Tibial nerve (tissue), 4 donors: ENCODE measurements around the gene CGB2. TPM values are rescaled to one million over a fixed set of nuclear protein-coding genes. Genes with fewer than 3 reads are reported as not detected.
"Not testable (repeated sequence)": the region's sequence is repeated elsewhere in the genome, so short reads cannot be mapped to it uniquely, and the experiment has no call there.

Experiments used
- DNase-seq, 2 donors: peaks; one replicate each; pipeline ENCODE4 v3.0.0-alpha.2; 2019; ENCODE audit warnings: low spot score in 2 of 2
- H3K27ac ChIP-seq, 4 donors: fragments of 200-600 bp; sonication (generic) in 3 of 4; one replicate each; pipeline ENCODE4 v1.5.1; 2017 to 2019; ENCODE audit warnings: mild to moderate bottlenecking in 1 of 4
- H3K27me3 ChIP-seq, 2 donors: fragments of 200-600 bp; sonication (generic) in 1 of 2; one replicate each; pipeline versions ENCODE4 v1.5.1 to v1.6.0; 2017 to 2019
- H3K36me3 ChIP-seq, 3 donors: fragments of 200-600 bp; sonication (generic); one replicate each; pipeline ENCODE4 v1.5.1; 2018 to 2019
- H3K4me1 ChIP-seq, 4 donors: fragments of 200-600 bp; sonication (generic) in 3 of 4; one replicate each; pipeline ENCODE4 v1.5.1; 2017 to 2019
- H3K4me3 ChIP-seq, 4 donors: fragments of 200-600 bp; sonication (generic) in 3 of 4; one replicate each; pipeline ENCODE4 v1.5.1; 2017 to 2019; ENCODE audit warnings: mild to moderate bottlenecking in 1 of 4, moderate library complexity in 1 of 4
- H3K9me3 ChIP-seq, 4 donors: fragments of 200-600 bp; sonication (generic) in 3 of 4; one replicate each; pipeline ENCODE4 v1.5.1; 2017 to 2019
- EP300 ChIP-seq, 2 donors: sonication (generic); formaldehyde crosslinking; IDR thresholded peaks; one replicate each; pipeline ENCODE4 v1.6.1; 2017; ENCODE audit warnings: antibody characterized with exemption in 2 of 2, mild to moderate bottlenecking in 1 of 2
- POLR2A ChIP-seq, 2 donors: fragments of 450-650 bp; IDR thresholded peaks; one replicate each; pipeline ENCODE4 v1.6.1; 2017; ENCODE audit warnings: antibody characterized with exemption in 2 of 2, mild to moderate bottlenecking in 2 of 2, moderate library complexity in 2 of 2
- WGBS, 2 donors: methylation state at CpG; one replicate each; pipeline ENCODE4 v1.1.5; 2018; 5-methylcytosine and 5-hydroxymethylcytosine counted together
- total RNA-seq, 4 donors: library from RNA; depleted of rRNA; stranded (reverse); fragments of >200 nt; gene quantifications; one replicate each; pipeline ENCODE4 v1.1.0, GENCODE V29; 2016
- TF ChIP-seq, protein P1 (sequence below), 5 experiments: fragments of 200-600 bp in 3 of 5; fragments of 450-650 bp in 2 of 5; sonication (generic) in 3 of 5; IDR thresholded peaks; one replicate each; pipeline ENCODE4 v1.5.1; 2016 to 2019; ENCODE audit warnings: antibody characterized with exemption in 5 of 5, mild to moderate bottlenecking in 3 of 5, moderate library complexity in 2 of 5

The CGB2 gene
- total RNA-seq = not detected

DNA sequence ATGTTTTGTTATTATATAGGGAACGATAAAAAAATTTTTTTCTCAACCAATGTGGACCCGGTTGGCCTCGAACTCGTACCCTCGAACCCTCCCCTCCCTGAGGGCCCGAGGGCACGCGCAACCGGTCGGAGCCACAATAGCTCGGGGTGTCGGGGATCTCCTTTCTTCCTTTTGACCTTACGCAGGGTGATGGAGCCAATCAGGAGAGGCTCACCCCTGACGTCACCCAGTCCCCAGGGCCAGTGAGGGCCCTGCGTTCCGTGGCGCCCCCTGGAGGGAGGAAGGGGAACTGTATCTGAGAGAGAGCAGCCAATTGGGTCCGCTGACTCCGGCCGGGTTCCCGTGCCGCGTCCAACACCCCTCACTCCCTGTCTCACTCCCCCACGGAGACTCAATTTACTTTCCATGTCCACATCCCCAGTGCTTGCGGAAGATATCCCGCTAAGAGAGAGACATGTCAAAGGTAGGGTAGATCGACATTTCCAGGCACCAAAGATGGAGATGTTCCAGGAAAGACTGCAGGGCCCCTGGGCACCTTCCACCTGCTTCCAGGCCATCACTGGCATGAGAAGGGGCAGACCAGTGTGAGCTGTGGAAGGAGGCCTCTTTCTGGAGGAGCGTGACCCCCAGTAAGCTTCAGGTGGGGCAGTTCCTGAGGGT is at the start of gene CGB2:
TSS of gene CGB2 (plus strand) at position 249 of the 660 bp plus-strand sequence. CDS start at position 455, 206 bp downstream.
- H3K27me3 ChIP-seq, H3K9me3 ChIP-seq, H3K4me1 ChIP-seq, H3K36me3 ChIP-seq, DNase-seq, H3K4me3 ChIP-seq, H3K27ac ChIP-seq: not testable (repeated sequence)
- 15 to 28% methylated on average over 26 to 27 of the region's 28 CpGs for WGBS, 2 donors
- TF ChIP-seq, protein P1, sequence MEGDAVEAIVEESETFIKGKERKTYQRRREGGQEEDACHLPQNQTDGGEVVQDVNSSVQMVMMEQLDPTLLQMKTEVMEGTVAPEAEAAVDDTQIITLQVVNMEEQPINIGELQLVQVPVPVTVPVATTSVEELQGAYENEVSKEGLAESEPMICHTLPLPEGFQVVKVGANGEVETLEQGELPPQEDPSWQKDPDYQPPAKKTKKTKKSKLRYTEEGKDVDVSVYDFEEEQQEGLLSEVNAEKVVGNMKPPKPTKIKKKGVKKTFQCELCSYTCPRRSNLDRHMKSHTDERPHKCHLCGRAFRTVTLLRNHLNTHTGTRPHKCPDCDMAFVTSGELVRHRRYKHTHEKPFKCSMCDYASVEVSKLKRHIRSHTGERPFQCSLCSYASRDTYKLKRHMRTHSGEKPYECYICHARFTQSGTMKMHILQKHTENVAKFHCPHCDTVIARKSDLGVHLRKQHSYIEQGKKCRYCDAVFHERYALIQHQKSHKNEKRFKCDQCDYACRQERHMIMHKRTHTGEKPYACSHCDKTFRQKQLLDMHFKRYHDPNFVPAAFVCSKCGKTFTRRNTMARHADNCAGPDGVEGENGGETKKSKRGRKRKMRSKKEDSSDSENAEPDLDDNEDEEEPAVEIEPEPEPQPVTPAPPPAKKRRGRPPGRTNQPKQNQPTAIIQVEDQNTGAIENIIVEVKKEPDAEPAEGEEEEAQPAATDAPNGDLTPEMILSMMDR (IDR thresholded peaks at IDR 0.05) = peak in 2 of 5 experiments; percentile 6 to 9

DNA sequence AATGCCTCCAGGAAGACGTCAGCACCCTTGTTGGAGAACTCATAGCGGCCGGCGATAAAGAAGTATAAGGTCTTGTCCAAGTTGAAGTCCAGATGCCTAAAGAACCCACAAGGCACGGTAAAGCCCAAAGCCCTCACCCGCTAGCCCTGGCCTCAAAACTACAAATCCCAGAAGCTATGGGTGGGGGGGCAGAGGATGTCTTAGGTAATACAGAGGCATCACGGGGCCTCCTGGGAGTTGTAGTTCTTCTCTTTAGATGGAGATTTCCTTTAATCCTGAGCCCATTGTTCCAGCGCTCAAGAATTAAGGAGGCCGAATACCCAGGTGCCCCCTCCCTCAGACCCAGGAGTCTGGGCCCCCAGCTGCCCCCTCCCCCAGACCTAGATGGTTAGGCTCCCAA is 49.4 kb upstream of the CGB2 start:
- no peak for TF ChIP-seq POLR2A (IDR thresholded peaks at IDR 0.05)
- TF ChIP-seq, protein P1 (IDR thresholded peaks at IDR 0.05) = no peak
- TF ChIP-seq EP300 (IDR thresholded peaks at IDR 0.05) = no peak
- WGBS, 2 donors = 87 to 90% methylated on average over 9 of the region's 9 CpGs
- no peaks in the 10 kb centered on the region for H3K9me3 ChIP-seq
- H3K36me3 ChIP-seq = peaks cover 3 to 85% (median 20%) of the 10 kb centered on the region in 3 donors
- H3K27me3 ChIP-seq = no peaks in the 10 kb centered on the region
- H3K4me3 ChIP-seq = no peak overlapping the region
- peaks cover 0 to 12% (median 0%) of the 10 kb centered on the region in 4 donors for H3K4me1 ChIP-seq
- no peak overlapping the region for H3K27ac ChIP-seq
- DNase-seq = no peak

DNA sequence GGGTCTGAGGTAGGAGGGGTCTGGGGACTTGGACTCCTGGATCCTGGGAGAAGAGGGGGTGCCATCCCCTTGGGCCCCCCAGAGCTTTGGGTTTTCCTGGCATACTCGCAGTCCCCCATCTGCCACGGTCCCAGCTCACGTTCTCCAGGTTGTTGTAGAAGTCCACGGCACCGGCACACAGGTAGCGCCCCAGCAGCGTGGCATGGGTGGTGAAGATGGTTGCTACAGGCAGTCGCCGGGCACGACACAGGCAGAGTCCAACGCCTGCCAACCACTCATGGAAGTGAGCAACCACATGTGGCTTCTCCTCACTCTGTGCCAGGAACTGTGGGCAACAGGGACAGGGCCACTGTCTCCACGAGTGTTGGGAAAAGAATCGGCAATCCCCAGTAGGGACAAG is 46.0 kb upstream of the CGB2 start:
- TF ChIP-seq EP300 (IDR thresholded peaks at IDR 0.05) (no peak), POLR2A (IDR thresholded peaks at IDR 0.05) (no peak)
- TF ChIP-seq, protein P1 (IDR thresholded peaks at IDR 0.05) = no peak
- no peaks in the 10 kb centered on the region for H3K27me3 ChIP-seq

DNA sequence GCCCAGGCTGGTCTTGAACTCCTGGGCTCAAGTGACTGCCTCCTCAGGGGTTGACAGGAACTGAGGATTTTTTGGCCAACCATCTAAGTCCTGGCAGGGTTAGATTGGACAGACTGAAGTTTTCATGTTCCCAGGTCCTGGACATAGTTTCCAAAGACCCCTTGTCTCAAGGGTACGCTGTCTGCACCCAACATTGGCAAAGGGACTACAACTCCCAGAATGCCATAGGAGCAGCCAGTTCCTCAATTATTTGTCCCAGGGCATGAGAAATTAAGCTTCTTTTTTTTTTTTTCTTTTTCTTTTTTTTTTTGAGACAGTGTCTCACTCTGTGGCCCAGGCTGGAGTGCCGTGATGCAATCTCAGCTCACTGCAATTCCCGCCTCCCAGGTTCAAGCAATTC is 45.5 kb upstream of the CGB2 start:
- no peak overlapping the region for H3K27ac ChIP-seq
- peaks cover under 1 to 92% (median 24%) of the 10 kb centered on the region in 3 donors for H3K36me3 ChIP-seq
- 87 to 95% methylated on average over 3 of the region's 3 CpGs for WGBS, 2 donors

More for the DNA sequence above, 46.0 kb upstream of the CGB2 start:
- Histone ChIP-seq H3K9me3 (no peaks in the 10 kb centered on the region), H3K4me1 (peaks cover 0 to 13% (median 0%) of the 10 kb centered on the region in 4 donors), H3K4me3 (no peak overlapping the region), H3K27ac (no peak overlapping the region), H3K36me3 (peaks cover 3 to 97% (median 24%) of the 10 kb centered on the region in 3 donors)
- WGBS, 2 donors = 94 to 95% methylated on average over 13 of the region's 13 CpGs
- no peak for DNase-seq

DNA sequence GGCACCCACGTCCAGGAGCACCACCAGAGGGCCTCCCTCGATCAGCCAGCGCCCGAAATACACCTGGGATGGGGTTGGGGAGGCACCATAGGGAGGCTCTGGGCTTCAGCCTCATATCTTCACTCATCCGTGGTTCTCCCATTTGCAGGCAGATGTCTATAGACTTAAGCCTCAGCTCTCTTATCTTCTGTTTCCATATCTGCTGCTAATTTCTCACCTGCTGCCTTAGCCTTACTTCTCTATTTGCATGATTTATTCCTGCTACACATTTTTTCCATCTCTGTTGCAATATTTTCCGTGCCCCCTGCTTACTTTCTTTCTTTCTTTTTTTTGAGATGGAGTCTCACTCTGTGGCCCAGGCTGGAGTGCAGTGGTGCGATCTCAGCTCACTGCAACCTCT is 44.4 kb upstream of the CGB2 start:
- 85 to 89% methylated on average over 7 of the region's 7 CpGs for WGBS, 2 donors
- H3K36me3 ChIP-seq = peaks cover 0 to 80% (median 19%) of the 10 kb centered on the region in 3 donors

More for the DNA sequence above, 45.5 kb upstream of the CGB2 start:
- H3K4me1 ChIP-seq = peaks cover 0 to 18% (median 4%) of the 10 kb centered on the region in 4 donors
- TF ChIP-seq, protein P1 (IDR thresholded peaks at IDR 0.05) = no peak
- TF ChIP-seq EP300 (IDR thresholded peaks at IDR 0.05) = no peak
- no peak for TF ChIP-seq POLR2A (IDR thresholded peaks at IDR 0.05)
- H3K27me3 ChIP-seq = no peaks in the 10 kb centered on the region
- H3K9me3 ChIP-seq = no peaks in the 10 kb centered on the region
- H3K4me3 ChIP-seq = no peak overlapping the region
- no peak for DNase-seq

More for the DNA sequence above, 44.4 kb upstream of the CGB2 start:
- Histone ChIP-seq H3K27me3 (no peaks in the 10 kb centered on the region), H3K4me3 (no peak overlapping the region), H3K27ac (no peak overlapping the region), H3K9me3 (no peaks in the 10 kb centered on the region), H3K4me1 (peaks cover 0 to 29% (median 14%) of the 10 kb centered on the region in 4 donors)
- no peak for DNase-seq
- TF ChIP-seq, protein P1 (IDR thresholded peaks at IDR 0.05) = no peak
- TF ChIP-seq POLR2A (IDR thresholded peaks at IDR 0.05) = no peak
- no peak for TF ChIP-seq EP300 (IDR thresholded peaks at IDR 0.05)
